Neural cell (in vitro differentiated cells): ENCODE results near the gene LY6G6F. TPM values are rescaled to one million over a fixed set of nuclear protein-coding genes. Genes with fewer than 3 reads are reported as not detected.

Source experiments
- H2AFZ ChIP-seq: fragments of 200-600, 300-800 bp; sonication (generic), shearing (Covaris generic); 2 replicates; pipeline ENCODE4 v1.6.0; 2014; ENCODE audit warnings: low read depth, mild to moderate bottlenecking, antibody characterized with exemption, low read length, moderate library complexity
- H3F3A ChIP-seq: fragments of 200-600 bp; shearing (Covaris generic); 2 replicates; pipeline ENCODE4 v1.6.1; 2016; ENCODE audit warnings: mild to moderate bottlenecking, moderate library complexity, mixed read lengths, antibody characterized with exemption, low read length; ENCODE audit not compliant: insufficient read depth, poor library complexity, severe bottlenecking
- H3K27ac ChIP-seq: fragments of 200-600, 300-800 bp; sonication (generic), shearing (Covaris generic); 2 replicates; pipeline ENCODE4 v1.5.1; 2014; ENCODE audit warnings: mild to moderate bottlenecking, low read length, moderate library complexity
- H3K27me3 ChIP-seq: fragments of 300-800, 200-600 bp; sonication (generic), shearing (Covaris generic); 2 replicates; pipeline ENCODE4 v1.6.0; 2014; ENCODE audit warnings: mild to moderate bottlenecking, low read depth, low read length, moderate library complexity; ENCODE audit not compliant: insufficient read depth
- H3K36me3 ChIP-seq: fragments of 300-800, 200-600 bp; sonication (generic), shearing (Covaris generic); 2 replicates; pipeline ENCODE4 v1.5.1; 2014; ENCODE audit warnings: mild to moderate bottlenecking, antibody characterized with exemption, low read length, moderate library complexity; ENCODE audit not compliant: insufficient read depth
- H3K4me2 ChIP-seq: fragments of 300-800, 200-600 bp; sonication (generic), shearing (Covaris generic); 2 replicates; pipeline ENCODE4 v1.6.0; 2014; ENCODE audit warnings: mild to moderate bottlenecking, low read length
- H3K4me3 ChIP-seq: fragments of 300-800, 200-600 bp; sonication (generic), shearing (Covaris generic); 2 replicates; pipeline ENCODE4 v1.5.1; 2014; ENCODE audit warnings: mild to moderate bottlenecking, low read length, moderate library complexity
- H3K79me2 ChIP-seq: fragments of 200-600 bp; shearing (Covaris generic); replicated peaks from 2 replicates; pipeline ENCODE4 v1.6.0; 2014; ENCODE audit warnings: mild to moderate bottlenecking, low read length, moderate library complexity; ENCODE audit not compliant: insufficient read depth
- H3K9ac ChIP-seq: fragments of 300-800, 200-600 bp; sonication (generic), shearing (Covaris generic); 2 replicates; pipeline ENCODE4 v1.6.1; 2016; ENCODE audit warnings: mild to moderate bottlenecking, low read length, mixed read lengths
- H3K9me2 ChIP-seq: fragments of 200-600 bp; shearing (Covaris generic); 2 replicates; pipeline ENCODE4 v1.6.1; 2016; ENCODE audit warnings: mild to moderate bottlenecking, low read length, mixed read lengths; ENCODE audit not compliant: insufficient read depth
- H3K9me3 ChIP-seq: fragments of 200-600, 300-800 bp; sonication (generic), shearing (Covaris generic); 2 replicates; pipeline ENCODE4 v1.6.1; 2016; ENCODE audit warnings: mild to moderate bottlenecking, mixed run types, low read length, moderate library complexity, mixed read lengths
- H4K20me1 ChIP-seq: fragments of 200-600 bp; shearing (Covaris generic); 2 replicates; pipeline ENCODE4 v1.6.1; 2016; ENCODE audit warnings: mild to moderate bottlenecking, mixed run types; ENCODE audit not compliant: insufficient read depth
- EP300 ChIP-seq: fragments of 450-650 bp; conservative IDR thresholded peaks from 2 replicates; pipeline ENCODE4 v1.6.1; 2014; ENCODE audit warnings: antibody characterized with exemption, mild to moderate bottlenecking, moderate library complexity; ENCODE audit not compliant: poor library complexity, severe bottlenecking
- EZH2 ChIP-seq: fragments of 200-600, 300-800 bp; shearing (Covaris generic), sonication (generic); IDR thresholded peaks from 2 replicates; pipeline ENCODE4 v1.6.1; 2014; ENCODE audit warnings: antibody characterized with exemption, low read length, borderline replicate concordance, mild to moderate bottlenecking; ENCODE audit not compliant: insufficient read depth, poor library complexity, severe bottlenecking
- MXI1 ChIP-seq: fragments of 450-650 bp; conservative IDR thresholded peaks from 2 replicates; pipeline ENCODE4 v1.6.1; 2014; ENCODE audit warnings: antibody characterized with exemption, mild to moderate bottlenecking; ENCODE audit not compliant: poor library complexity, severe bottlenecking
- POLR2AphosphoS5 ChIP-seq: IDR thresholded peaks from 2 replicates; pipeline ENCODE4 v1.6.1; 2012
- RAD21 ChIP-seq: fragments of 450-650 bp; conservative IDR thresholded peaks from 2 replicates; pipeline ENCODE4 v1.6.1; 2014; ENCODE audit warnings: antibody characterized with exemption, mild to moderate bottlenecking, moderate library complexity
- REST ChIP-seq: IDR thresholded peaks from 2 replicates; pipeline ENCODE4 v1.6.1; 2012; ENCODE audit warnings: borderline replicate concordance
- SMC3 ChIP-seq: fragments of 450-650 bp; conservative IDR thresholded peaks from 2 replicates; pipeline ENCODE4 v1.6.1; 2014; ENCODE audit warnings: antibody characterized with exemption, mild to moderate bottlenecking, moderate library complexity; ENCODE audit not compliant: poor library complexity
- TAF1 ChIP-seq: IDR thresholded peaks from 2 replicates; pipeline ENCODE4 v1.6.1; 2012; ENCODE audit warnings: low read depth
- polyA plus RNA-seq: library from polyadenylated mRNA; depleted of rRNA; stranded (reverse); fragments of >200 nt; gene quantifications from 2 replicates; pipeline ENCODE4 v1.2.3, GENCODE V29; 2014
- TF ChIP-seq, protein P1 (sequence below): fragments of 450-650 bp; IDR thresholded peaks from 2 replicates; pipeline ENCODE4 v1.5.1; 2014; ENCODE audit warnings: antibody characterized with exemption, mild to moderate bottlenecking, moderate library complexity; ENCODE audit not compliant: poor library complexity, severe bottlenecking

LY6G6F gene
- polyA plus RNA-seq, 1 donor from 2014 or later = not detected

DNA sequence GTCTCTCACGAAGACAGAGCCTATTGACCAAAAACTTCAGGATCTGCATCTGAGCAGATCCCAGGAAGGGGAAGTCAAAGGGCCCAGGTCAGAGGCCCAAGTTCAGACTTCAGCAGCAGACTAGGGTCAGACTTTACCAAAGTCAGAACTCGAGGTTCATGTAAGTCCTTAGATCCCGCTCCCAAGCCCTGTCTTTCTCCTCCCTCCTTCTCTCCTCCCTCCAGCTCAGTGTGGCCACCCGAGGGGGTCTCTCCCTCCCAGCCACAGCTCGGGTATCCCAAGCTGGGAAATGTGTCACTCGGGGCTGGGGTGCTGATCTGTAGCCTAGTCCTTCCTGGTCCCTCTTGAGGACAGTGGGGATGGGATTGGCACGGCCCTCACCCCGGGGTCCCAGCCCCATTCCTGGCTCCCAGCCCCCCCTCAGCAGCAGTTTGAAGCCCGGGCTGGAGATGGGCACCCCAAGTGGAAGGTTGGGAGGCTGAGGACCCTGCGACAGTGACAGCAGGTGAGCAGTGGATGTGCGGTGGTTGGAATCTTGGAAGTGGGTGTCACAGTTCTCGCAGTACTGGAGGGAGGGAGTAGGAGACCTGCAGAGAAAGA lies 44.4 kb upstream of the LY6G6F start:
- H2AFZ ChIP-seq = no peak overlapping the region
- no peaks in the 10 kb centered on the region for H4K20me1 ChIP-seq
- H3K4me3 ChIP-seq = no peak overlapping the region
- H3K27ac ChIP-seq = no peak overlapping the region
- H3F3A ChIP-seq = no peaks in the 10 kb centered on the region
- no peaks in the 10 kb centered on the region for H3K9me3 ChIP-seq
- H3K9ac ChIP-seq = no peak overlapping the region
- no peaks in the 10 kb centered on the region for H3K36me3 ChIP-seq
- TF ChIP-seq POLR2AphosphoS5 = no peak
- TF ChIP-seq RAD21 = no peak
- no peak for TF ChIP-seq EZH2
- TF ChIP-seq MXI1 = no peak
- TF ChIP-seq, protein P1, sequence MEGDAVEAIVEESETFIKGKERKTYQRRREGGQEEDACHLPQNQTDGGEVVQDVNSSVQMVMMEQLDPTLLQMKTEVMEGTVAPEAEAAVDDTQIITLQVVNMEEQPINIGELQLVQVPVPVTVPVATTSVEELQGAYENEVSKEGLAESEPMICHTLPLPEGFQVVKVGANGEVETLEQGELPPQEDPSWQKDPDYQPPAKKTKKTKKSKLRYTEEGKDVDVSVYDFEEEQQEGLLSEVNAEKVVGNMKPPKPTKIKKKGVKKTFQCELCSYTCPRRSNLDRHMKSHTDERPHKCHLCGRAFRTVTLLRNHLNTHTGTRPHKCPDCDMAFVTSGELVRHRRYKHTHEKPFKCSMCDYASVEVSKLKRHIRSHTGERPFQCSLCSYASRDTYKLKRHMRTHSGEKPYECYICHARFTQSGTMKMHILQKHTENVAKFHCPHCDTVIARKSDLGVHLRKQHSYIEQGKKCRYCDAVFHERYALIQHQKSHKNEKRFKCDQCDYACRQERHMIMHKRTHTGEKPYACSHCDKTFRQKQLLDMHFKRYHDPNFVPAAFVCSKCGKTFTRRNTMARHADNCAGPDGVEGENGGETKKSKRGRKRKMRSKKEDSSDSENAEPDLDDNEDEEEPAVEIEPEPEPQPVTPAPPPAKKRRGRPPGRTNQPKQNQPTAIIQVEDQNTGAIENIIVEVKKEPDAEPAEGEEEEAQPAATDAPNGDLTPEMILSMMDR = no peak
- no peak for TF ChIP-seq REST
- no peak for TF ChIP-seq EP300
- no peak for TF ChIP-seq SMC3
- TF ChIP-seq TAF1 = no peak
- H3K9me2 ChIP-seq = no peaks in the 10 kb centered on the region
- H3K4me2 ChIP-seq = no peak overlapping the region
- peaks cover 50% of the 10 kb centered on the region for H3K79me2 ChIP-seq
- no peaks in the 10 kb centered on the region for H3K27me3 ChIP-seq

DNA sequence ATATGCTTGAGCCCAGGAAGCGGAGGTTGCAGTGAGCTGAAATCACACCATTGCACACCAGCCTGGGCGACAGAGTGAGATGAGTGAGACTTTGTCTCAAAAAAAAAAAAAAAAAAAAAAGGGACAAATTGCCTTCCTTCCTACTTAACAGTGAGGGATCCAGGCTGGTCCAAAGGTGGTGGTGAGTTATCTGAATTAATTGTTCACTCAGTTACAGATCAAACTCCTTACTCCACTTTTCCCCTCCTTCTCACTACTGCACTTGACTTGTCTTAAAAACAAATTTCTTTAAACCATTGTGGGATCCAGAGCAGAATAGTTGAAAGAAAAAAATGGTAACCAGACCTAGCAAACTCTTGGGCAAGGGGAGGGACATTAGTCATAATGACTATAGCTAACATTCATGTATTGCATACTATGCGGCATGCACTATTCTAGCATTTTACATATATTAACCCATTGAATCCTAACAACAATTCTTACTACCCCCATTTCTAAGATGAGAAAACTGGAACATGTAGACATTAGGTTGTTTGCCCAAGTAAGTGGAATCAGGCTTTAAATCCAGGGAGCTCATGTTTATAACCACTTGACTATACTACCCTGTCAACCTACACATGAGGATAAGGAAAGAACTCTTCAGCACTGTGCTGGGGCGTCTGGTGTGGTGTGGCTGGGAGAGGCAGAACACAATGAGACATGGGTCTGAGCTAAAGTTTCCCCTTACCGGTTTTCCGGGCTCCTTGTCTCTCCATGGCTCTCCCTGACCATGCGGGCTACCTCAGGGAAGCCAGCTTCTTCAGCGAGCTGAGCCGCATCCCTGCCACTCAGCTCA lies 43.3 kb upstream of the LY6G6F start:
- H3K27me3 ChIP-seq = no peaks in the 10 kb centered on the region
- H3K9ac ChIP-seq = peak overlapping the region; percentile 81
- no peak overlapping the region for H3K27ac ChIP-seq
- H3K9me3 ChIP-seq = no peaks in the 10 kb centered on the region
- peak overlapping the region; percentile 88 for H3K4me3 ChIP-seq
- no peak for TF ChIP-seq EP300
- TF ChIP-seq SMC3 = no peak
- no peak for TF ChIP-seq EZH2
- no peak for TF ChIP-seq RAD21
- no peak for TF ChIP-seq MXI1
- TF ChIP-seq TAF1 = no peak
- TF ChIP-seq REST = no peak
- TF ChIP-seq POLR2AphosphoS5 = no peak
- TF ChIP-seq, protein P1 = no peak
- H3K79me2 ChIP-seq = peaks cover 50% of the 10 kb centered on the region
- no peaks in the 10 kb centered on the region for H4K20me1 ChIP-seq
- no peaks in the 10 kb centered on the region for H3K9me2 ChIP-seq
- no peak overlapping the region for H2AFZ ChIP-seq
- no peaks in the 10 kb centered on the region for H3K36me3 ChIP-seq
- H3K4me2 ChIP-seq = peak overlapping the region; percentile 68
- no peaks in the 10 kb centered on the region for H3F3A ChIP-seq
